K562 (cell line): ENCODE data around the gene LAMB3. TPM values are rescaled to one million over a fixed set of nuclear protein-coding genes. Genes with fewer than 3 reads are reported as not detected.
A peak's percentile ranks its signal among the peaks of the same experiment; 100 is the strongest.

ENCODE experiments used
- EWSR1 ChIP-seq: fragments of 450-650 bp; IDR thresholded peaks from 2 replicates; pipeline ENCODE4 v1.6.1; 2018; ENCODE audit warnings: borderline replicate concordance, mild to moderate bottlenecking, low read depth, moderate library complexity; ENCODE audit not compliant: partially characterized antibody
- FUS ChIP-seq: fragments of 200-400 bp; formaldehyde crosslinking; optimal IDR thresholded peaks from 2 replicates; pipeline ENCODE3; 2017; ENCODE audit warnings: low read depth, low read length
- HLTF ChIP-seq: fragments of 450-650 bp; IDR thresholded peaks from 2 replicates; pipeline ENCODE4 v1.6.1; 2016
- ILK ChIP-seq: fragments of 450-650 bp; IDR thresholded peaks from 2 replicates; pipeline ENCODE4 v1.6.1; 2016; ENCODE audit warnings: missing genetic modification characterization, low read depth, mild to moderate bottlenecking, missing compliant biosample characterization, moderate library complexity, borderline replicate concordance
- NR4A1 ChIP-seq, 2 experiments: fragments of 250-450 bp in 1 of 2; fragments of 450-650 bp in 1 of 2; sonication (Bioruptor Pico) in 1 of 2; IDR thresholded peaks; 2 replicates each; pipeline versions ENCODE4 v1.4.0 to v1.6.1; 2016 to 2020; ENCODE audit warnings: mild to moderate bottlenecking in 2 of 2, missing compliant biosample characterization in 1 of 2, missing genetic modification characterization in 1 of 2, moderate library complexity in 1 of 2
- SLC30A9 ChIP-seq: fragments of 250-450 bp; sonication (Bioruptor Pico); IDR thresholded peaks from 2 replicates; pipeline ENCODE4 v1.8.0; 2022; ENCODE audit warnings: mild to moderate bottlenecking, moderate library complexity
- THRB ChIP-seq: fragments of 450-650 bp; formaldehyde crosslinking; conservative IDR thresholded peaks from 2 replicates; pipeline ENCODE4 v1.4.0; 2022; ENCODE audit warnings: mild to moderate bottlenecking, missing genetic modification characterization
- ZBTB43 ChIP-seq: sonication (generic); formaldehyde crosslinking; IDR thresholded peaks from 2 replicates; pipeline ENCODE4 v1.8.0; 2023; ENCODE audit warnings: mild to moderate bottlenecking, missing genetic modification reagents
- ZNF133 ChIP-seq: fragments of 250-450 bp; sonication (Bioruptor Pico); IDR thresholded peaks from 2 replicates; pipeline ENCODE4 v1.4.0; 2020; ENCODE audit warnings: mild to moderate bottlenecking
- ZNF507 ChIP-seq: conservative IDR thresholded peaks from 2 replicates; pipeline ENCODE4 v1.6.1; 2017; ENCODE audit warnings: missing genetic modification characterization, missing compliant biosample characterization
- polyA plus RNA-seq, 8 experiments: library from polyadenylated mRNA; depleted of rRNA in 4 of 8; stranded (reverse) in 5 of 8; unstranded in 3 of 8; fragments of >200 nt; fragmentation: Nextera tagmentation in 2 of 8; fragmentation: Illumina TruSeq in 1 of 8; extraction: Ambion mirVana in 2 of 8; extraction: Trizol in 1 of 8; gene quantifications; 2 replicates each; pipeline versions ENCODE4 v1.2.1 to v1.2.3, GENCODE V29; 2011 to 2014; ENCODE audit warnings: inconsistent platforms in 1 of 8, missing spikeins in 1 of 8
- total RNA-seq, 7 experiments: library from RNA; depleted of rRNA in 6 of 7; stranded (reverse); fragments of >200 nt in 6 of 7; fragmentation: Illumina TruSeq in 2 of 7; extraction: Trizol in 2 of 7; gene quantifications; 2 replicates each; pipeline versions ENCODE4 v1.2.1 to v1.2.3, GENCODE V29; 2011 to 2021; ENCODE audit warnings: low replicate concordance in 1 of 7
- TF ChIP-seq, protein P1 (sequence below): fragments of 250-450 bp; sonication (Bioruptor Pico); IDR thresholded peaks from 2 replicates; pipeline ENCODE4 v1.4.0; 2020; ENCODE audit warnings: mild to moderate bottlenecking
- TF ChIP-seq, protein P2 (sequence below), 2 experiments: IDR thresholded peaks in 1 of 2; conservative IDR thresholded peaks in 1 of 2; 2 replicates each; pipeline ENCODE4 v1.6.1; 2016; ENCODE audit warnings: low read depth in 2 of 2, mild to moderate bottlenecking in 1 of 2, missing compliant biosample characterization in 1 of 2, missing genetic modification characterization in 1 of 2, moderate library complexity in 1 of 2
- TF ChIP-seq, protein P3 (sequence below): fragments of 450-650 bp; IDR thresholded peaks from 2 replicates; pipeline ENCODE4 v1.6.1; 2017; ENCODE audit warnings: antibody characterized with exemption, mild to moderate bottlenecking
- TF ChIP-seq, protein P4 (sequence below): fragments of 250-450 bp; sonication (Bioruptor Pico); IDR thresholded peaks from 2 replicates; pipeline ENCODE4 v1.4.0; 2020; ENCODE audit warnings: mild to moderate bottlenecking, moderate library complexity

LAMB3 gene
- total and polyA plus RNA-seq, 9 of the 15 experiments (the other 6 are each of a cell fraction or from before 2014, with no cell fraction given) = 0.08 to 1.3 (median 0.91) TPM

- TF ChIP-seq ILK (tag) (no peak), SLC30A9 (CRISPR knock-in tag) (no peak), ZNF507 (tag) (no peak), HLTF (no peak), ZNF133 (CRISPR knock-in tag) (no peak), FUS (no peak), ZBTB43 (CRISPR knock-in tag) (no peak), EWSR1 (no peak), NR4A1 (CRISPR knock-in tag; IDR thresholded peaks at IDR 0.05) (no peak), NR4A1 (tag; IDR thresholded peaks at IDR 0.05) (peak; percentile 40; the same call in 1 of the 2 replicates), THRB (CRISPR knock-in tag) (no peak)
- TF ChIP-seq, protein P1, sequence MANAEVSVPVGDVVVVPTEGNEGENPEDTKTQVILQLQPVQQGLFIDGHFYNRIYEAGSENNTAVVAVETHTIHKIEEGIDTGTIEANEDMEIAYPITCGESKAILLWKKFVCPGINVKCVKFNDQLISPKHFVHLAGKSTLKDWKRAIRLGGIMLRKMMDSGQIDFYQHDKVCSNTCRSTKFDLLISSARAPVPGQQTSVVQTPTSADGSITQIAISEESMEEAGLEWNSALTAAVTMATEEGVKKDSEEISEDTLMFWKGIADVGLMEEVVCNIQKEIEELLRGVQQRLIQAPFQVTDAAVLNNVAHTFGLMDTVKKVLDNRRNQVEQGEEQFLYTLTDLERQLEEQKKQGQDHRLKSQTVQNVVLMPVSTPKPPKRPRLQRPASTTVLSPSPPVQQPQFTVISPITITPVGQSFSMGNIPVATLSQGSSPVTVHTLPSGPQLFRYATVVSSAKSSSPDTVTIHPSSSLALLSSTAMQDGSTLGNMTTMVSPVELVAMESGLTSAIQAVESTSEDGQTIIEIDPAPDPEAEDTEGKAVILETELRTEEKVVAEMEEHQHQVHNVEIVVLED (CRISPR knock-in tag) = no peak
- TF ChIP-seq, protein P2, sequence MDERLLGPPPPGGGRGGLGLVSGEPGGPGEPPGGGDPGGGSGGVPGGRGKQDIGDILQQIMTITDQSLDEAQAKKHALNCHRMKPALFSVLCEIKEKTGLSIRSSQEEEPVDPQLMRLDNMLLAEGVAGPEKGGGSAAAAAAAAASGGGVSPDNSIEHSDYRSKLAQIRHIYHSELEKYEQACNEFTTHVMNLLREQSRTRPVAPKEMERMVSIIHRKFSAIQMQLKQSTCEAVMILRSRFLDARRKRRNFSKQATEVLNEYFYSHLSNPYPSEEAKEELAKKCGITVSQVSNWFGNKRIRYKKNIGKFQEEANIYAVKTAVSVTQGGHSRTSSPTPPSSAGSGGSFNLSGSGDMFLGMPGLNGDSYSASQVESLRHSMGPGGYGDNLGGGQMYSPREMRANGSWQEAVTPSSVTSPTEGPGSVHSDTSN (CRISPR knock-in tag; IDR thresholded peaks at IDR 0.05; ENCODE audit: low read depth) = no peak
- TF ChIP-seq, protein P2 (tag; conservative IDR thresholded peaks at IDR 0.05; ENCODE audit: low read depth) = peak; percentile 90
- TF ChIP-seq, protein P3, sequence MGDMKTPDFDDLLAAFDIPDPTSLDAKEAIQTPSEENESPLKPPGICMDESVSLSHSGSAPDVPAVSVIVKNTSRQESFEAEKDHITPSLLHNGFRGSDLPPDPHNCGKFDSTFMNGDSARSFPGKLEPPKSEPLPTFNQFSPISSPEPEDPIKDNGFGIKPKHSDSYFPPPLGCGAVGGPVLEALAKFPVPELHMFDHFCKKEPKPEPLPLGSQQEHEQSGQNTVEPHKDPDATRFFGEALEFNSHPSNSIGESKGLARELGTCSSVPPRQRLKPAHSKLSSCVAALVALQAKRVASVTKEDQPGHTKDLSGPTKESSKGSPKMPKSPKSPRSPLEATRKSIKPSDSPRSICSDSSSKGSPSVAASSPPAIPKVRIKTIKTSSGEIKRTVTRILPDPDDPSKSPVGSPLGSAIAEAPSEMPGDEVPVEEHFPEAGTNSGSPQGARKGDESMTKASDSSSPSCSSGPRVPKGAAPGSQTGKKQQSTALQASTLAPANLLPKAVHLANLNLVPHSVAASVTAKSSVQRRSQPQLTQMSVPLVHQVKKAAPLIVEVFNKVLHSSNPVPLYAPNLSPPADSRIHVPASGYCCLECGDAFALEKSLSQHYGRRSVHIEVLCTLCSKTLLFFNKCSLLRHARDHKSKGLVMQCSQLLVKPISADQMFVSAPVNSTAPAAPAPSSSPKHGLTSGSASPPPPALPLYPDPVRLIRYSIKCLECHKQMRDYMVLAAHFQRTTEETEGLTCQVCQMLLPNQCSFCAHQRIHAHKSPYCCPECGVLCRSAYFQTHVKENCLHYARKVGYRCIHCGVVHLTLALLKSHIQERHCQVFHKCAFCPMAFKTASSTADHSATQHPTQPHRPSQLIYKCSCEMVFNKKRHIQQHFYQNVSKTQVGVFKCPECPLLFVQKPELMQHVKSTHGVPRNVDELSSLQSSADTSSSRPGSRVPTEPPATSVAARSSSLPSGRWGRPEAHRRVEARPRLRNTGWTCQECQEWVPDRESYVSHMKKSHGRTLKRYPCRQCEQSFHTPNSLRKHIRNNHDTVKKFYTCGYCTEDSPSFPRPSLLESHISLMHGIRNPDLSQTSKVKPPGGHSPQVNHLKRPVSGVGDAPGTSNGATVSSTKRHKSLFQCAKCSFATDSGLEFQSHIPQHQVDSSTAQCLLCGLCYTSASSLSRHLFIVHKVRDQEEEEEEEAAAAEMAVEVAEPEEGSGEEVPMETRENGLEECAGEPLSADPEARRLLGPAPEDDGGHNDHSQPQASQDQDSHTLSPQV = peak; percentile 42; the same call in 1 of the 2 replicates
- TF ChIP-seq, protein P4, sequence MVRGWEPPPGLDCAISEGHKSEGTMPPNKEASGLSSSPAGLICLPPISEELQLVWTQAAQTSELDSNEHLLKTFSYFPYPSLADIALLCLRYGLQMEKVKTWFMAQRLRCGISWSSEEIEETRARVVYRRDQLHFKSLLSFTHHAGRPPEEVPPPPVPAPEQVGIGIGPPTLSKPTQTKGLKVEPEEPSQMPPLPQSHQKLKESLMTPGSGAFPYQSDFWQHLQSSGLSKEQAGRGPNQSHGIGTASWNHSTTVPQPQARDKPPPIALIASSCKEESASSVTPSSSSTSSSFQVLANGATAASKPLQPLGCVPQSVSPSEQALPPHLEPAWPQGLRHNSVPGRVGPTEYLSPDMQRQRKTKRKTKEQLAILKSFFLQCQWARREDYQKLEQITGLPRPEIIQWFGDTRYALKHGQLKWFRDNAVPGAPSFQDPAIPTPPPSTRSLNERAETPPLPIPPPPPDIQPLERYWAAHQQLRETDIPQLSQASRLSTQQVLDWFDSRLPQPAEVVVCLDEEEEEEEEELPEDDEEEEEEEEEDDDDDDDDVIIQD (CRISPR knock-in tag) = no peak
Observed at GRCh38 chr1:209647156-209647555, 5.1 kb downstream of the LAMB3 start (continued).
